Measurements from ENCODE around the gene BCAS1. TPM values are rescaled to one million over a fixed set of nuclear protein-coding genes. Genes with fewer than 3 reads are reported as not detected.
"Not testable (repeated sequence)": the region's sequence is repeated elsewhere in the genome, so short reads cannot be mapped to it uniquely, and the experiment has no call there.

The BCAS1 gene
- total and polyA plus RNA-seq, 12 donors: 0.03 TPM; not detected in 11

- intact Hi-C loops (cut with DNase I): no loop called here
- TF ChIP-seq CTCF (IDR thresholded peaks at IDR 0.05): no peak
- WGBS, 2 donors: 80 to 91% methylated on average over 4 of the region's 4 CpGs
- Histone ChIP-seq H3K4me1 (peaks cover 0 to 10% (median 0%) of the 10 kb centered on the region in 9 donors), H3K27ac (no peak overlapping the region), H3K27me3 (peaks cover 0 to 4% (median 0%) of the 10 kb centered on the region in 7 donors), H3K4me3 (no peak overlapping the region), H3K36me3 (no peaks in the 10 kb centered on the region), H3K9me3 (no peaks in the 10 kb centered on the region)
- DNase-seq (no peak), ATAC-seq (no peak)
These were observed 59.0 kb downstream of the BCAS1 start for GRCh38 chr20:54011346-54011745.

GRCh38 chr20:54006216-54006615, 64.2 kb downstream of the BCAS1 start:
- DNase-seq; H3K27me3 ChIP-seq; H3K4me3 ChIP-seq; intact Hi-C loops (cut with DNase I); H3K27ac ChIP-seq; H3K36me3 ChIP-seq; H3K4me1 ChIP-seq; ATAC-seq: not testable (repeated sequence)
- peaks cover 0 to 12% (median 9%) of the 10 kb centered on the region in 11 donors for H3K9me3 ChIP-seq
- WGBS, 2 donors: 85 to 88% methylated on average over 7 of the region's 7 CpGs

GRCh38 chr20:54005524-54005923, 64.9 kb downstream of the BCAS1 start:
- Histone ChIP-seq H3K36me3 (no peaks in the 10 kb centered on the region), H3K4me3 (no peak overlapping the region), H3K27ac (no peak overlapping the region), H3K9me3 (peaks cover 0 to 19% (median 16%) of the 10 kb centered on the region in 11 donors), H3K27me3 (peaks cover 0 to 4% (median 0%) of the 10 kb centered on the region in 7 donors), H3K4me1 (no peaks in the 10 kb centered on the region)
- ATAC-seq: no peak
- no peak for TF ChIP-seq CTCF (IDR thresholded peaks at IDR 0.05)
- intact Hi-C loops (cut with DNase I): no loop called here
- 93 to 94% methylated on average over 4 of the region's 4 CpGs for WGBS, 2 donors
- DNase-seq: no peak

GRCh38 chr20:54004445-54004844, 65.9 kb downstream of the BCAS1 start:
- DNase-seq: no peak
- H3K27ac ChIP-seq: no peak overlapping the region
- H3K36me3 ChIP-seq: no peaks in the 10 kb centered on the region
- H3K4me1 ChIP-seq: no peaks in the 10 kb centered on the region
- intact Hi-C loops (cut with DNase I): no loop called here
- no peak overlapping the region for H3K4me3 ChIP-seq
- ATAC-seq: no peak
- H3K27me3 ChIP-seq: peaks cover 0 to 4% (median 0%) of the 10 kb centered on the region in 7 donors
- no peak for TF ChIP-seq CTCF (IDR thresholded peaks at IDR 0.05)
- peaks cover 0 to 30% (median 23%) of the 10 kb centered on the region in 11 donors for H3K9me3 ChIP-seq

GRCh38 chr20:54002741-54003140, 67.7 kb downstream of the BCAS1 start:
- Histone ChIP-seq H3K9me3 (peaks cover 0 to 36% (median 23%) of the 10 kb centered on the region in 11 donors), H3K27me3 (peaks cover 0 to 4% (median 0%) of the 10 kb centered on the region in 7 donors), H3K4me1 (no peaks in the 10 kb centered on the region), H3K4me3 (no peak overlapping the region), H3K27ac (no peak overlapping the region), H3K36me3 (no peaks in the 10 kb centered on the region)
- 71% methylated on average over 3 of the region's 3 CpGs for WGBS, 2 donors
- TF ChIP-seq CTCF (IDR thresholded peaks at IDR 0.05): no peak
- ATAC-seq: no peak
- intact Hi-C loops (cut with DNase I): no loop called here
- no peak for DNase-seq
